Measurements from ENCODE around the gene CABCOCO1. TPM values are rescaled to one million over a fixed set of nuclear protein-coding genes. Genes with fewer than 3 reads are reported as not detected.

Gene CABCOCO1
- total RNA-seq, 2 donors from 2014 or later, result 1.0 to 1.1 TPM

DNA sequence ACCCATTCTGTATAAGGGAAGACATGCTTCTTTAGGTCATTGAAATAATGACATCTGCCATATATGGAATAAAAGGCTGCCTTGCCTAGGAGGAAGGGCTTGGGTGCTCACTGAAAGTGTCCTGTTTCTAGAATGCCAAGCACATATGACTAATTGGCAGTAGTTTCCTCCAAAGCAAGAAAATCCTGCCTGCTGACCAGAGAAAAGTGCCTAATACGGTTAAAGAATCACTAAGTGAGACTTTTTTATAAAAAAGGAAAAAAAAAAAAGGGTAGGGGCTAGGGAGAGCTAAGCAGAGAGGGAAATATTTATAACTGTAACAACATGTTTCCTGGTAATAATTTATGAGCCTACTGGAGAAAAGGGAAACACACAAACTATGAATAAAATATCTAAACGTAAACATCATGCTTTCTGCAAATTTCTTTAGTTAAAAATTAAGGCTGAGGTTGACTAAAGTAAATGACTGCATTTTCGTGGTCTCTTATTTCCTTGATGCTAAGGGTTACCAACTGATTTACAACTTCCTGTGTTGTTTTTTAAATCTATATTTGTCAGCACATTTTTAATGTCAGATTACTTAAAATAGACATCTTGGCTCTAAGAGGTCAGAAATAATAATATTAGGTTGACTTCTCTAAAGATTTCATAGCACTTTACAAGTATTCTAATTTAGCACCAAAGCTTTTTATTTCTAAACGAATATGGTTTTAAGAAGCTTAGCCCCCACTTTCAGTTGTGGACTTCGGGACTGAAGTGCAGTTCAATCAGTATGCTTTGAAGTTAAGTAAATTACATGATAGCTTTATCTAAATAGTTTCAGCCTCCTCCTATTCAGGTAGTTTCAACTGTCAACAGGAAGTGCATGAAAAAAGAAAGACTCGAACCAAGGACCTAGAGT, 89.6 kb downstream of the CABCOCO1 start:
- Mint-ChIP-seq H3K4me3 (no peak overlapping the region), H3K36me3 (ENCODE audit: low read depth) (no peaks in the 10 kb centered on the region), H3K9me3 (no peaks in the 10 kb centered on the region), H3K27me3 (ENCODE audit: insufficient read depth) (no peaks in the 10 kb centered on the region), H3K4me1 (peaks cover 44% of the 10 kb centered on the region), H3K27ac (no peak overlapping the region)
- TF ChIP-seq, protein P1, sequence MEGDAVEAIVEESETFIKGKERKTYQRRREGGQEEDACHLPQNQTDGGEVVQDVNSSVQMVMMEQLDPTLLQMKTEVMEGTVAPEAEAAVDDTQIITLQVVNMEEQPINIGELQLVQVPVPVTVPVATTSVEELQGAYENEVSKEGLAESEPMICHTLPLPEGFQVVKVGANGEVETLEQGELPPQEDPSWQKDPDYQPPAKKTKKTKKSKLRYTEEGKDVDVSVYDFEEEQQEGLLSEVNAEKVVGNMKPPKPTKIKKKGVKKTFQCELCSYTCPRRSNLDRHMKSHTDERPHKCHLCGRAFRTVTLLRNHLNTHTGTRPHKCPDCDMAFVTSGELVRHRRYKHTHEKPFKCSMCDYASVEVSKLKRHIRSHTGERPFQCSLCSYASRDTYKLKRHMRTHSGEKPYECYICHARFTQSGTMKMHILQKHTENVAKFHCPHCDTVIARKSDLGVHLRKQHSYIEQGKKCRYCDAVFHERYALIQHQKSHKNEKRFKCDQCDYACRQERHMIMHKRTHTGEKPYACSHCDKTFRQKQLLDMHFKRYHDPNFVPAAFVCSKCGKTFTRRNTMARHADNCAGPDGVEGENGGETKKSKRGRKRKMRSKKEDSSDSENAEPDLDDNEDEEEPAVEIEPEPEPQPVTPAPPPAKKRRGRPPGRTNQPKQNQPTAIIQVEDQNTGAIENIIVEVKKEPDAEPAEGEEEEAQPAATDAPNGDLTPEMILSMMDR (conservative IDR thresholded peaks at IDR 0.05), result no peak
- H3K9ac ChIP-seq (ENCODE audit: extremely low read depth, low read length, poor library complexity, severe bottlenecking), result no peak overlapping the region
- no peaks in the 10 kb centered on the region for H3K36me3 ChIP-seq (ENCODE audit: control insufficient read depth, insufficient read depth, low read length)
- no peaks in the 10 kb centered on the region for H3K9me3 ChIP-seq (ENCODE audit: control insufficient read depth, low read length)
- no peak for DNase-seq
- 82% methylated on average over 2 to 6 of the region's 6 CpGs for WGBS, 2 experiments (ENCODE audit: insufficient coverage in 1 of 2, insufficient read length in 1 of 2)
- peaks cover 4% of the 10 kb centered on the region for H3K4me1 ChIP-seq (ENCODE audit: control insufficient read depth, insufficient read depth, low read length)
- no peaks in the 10 kb centered on the region for H3K27me3 ChIP-seq (ENCODE audit: control insufficient read depth, insufficient read depth, low read length, poor library complexity, severe bottlenecking)
- no peak overlapping the region for H3K4me3 ChIP-seq (ENCODE audit: low read length)
- H3K27ac ChIP-seq (ENCODE audit: low read depth, low read length), result no peak overlapping the region

DNA sequence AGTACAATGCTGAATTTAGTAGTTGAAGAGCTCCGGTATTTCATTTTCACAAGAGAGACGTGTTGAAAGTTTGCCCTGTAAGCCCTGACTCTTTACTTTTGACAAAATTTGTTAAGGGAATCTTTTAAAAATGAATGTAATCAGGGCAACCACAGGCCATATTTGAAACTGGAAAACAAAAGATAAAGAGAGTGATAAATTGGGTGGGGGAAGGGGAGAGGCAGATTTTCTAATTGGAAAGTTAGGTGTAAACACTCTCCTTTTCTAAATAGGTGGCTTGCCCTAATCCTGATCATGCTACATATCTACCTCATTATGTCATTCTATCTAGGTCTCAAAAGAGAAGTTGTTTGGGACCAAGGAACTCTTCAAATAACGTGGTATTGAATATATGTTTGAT, 90.7 kb downstream of the CABCOCO1 start:
- Histone ChIP-seq H3K9me3 (ENCODE audit: control insufficient read depth, low read length) (no peaks in the 10 kb centered on the region), H3K4me3 (ENCODE audit: low read length) (no peak overlapping the region), H3K4me1 (ENCODE audit: control insufficient read depth, insufficient read depth, low read length) (peaks cover 4% of the 10 kb centered on the region), H3K9ac (ENCODE audit: extremely low read depth, low read length, poor library complexity, severe bottlenecking) (no peak overlapping the region), H3K27me3 (ENCODE audit: control insufficient read depth, insufficient read depth, low read length, poor library complexity, severe bottlenecking) (no peaks in the 10 kb centered on the region), H3K27ac (ENCODE audit: low read depth, low read length) (no peak overlapping the region), H3K36me3 (ENCODE audit: control insufficient read depth, insufficient read depth, low read length) (no peaks in the 10 kb centered on the region)
- Mint-ChIP-seq H3K9me3 (no peaks in the 10 kb centered on the region), H3K27ac (no peak overlapping the region), H3K4me1 (peaks cover 43% of the 10 kb centered on the region), H3K36me3 (ENCODE audit: low read depth) (no peaks in the 10 kb centered on the region), H3K4me3 (no peak overlapping the region), H3K27me3 (ENCODE audit: insufficient read depth) (no peaks in the 10 kb centered on the region)
- TF ChIP-seq, protein P1 (conservative IDR thresholded peaks at IDR 0.05), result no peak
- DNase-seq, result no peak
- 74 to 96% methylated on average over 2 to 3 of the region's 3 CpGs for WGBS, 2 experiments (ENCODE audit: insufficient coverage in 1 of 2, insufficient read length in 1 of 2)

DNA sequence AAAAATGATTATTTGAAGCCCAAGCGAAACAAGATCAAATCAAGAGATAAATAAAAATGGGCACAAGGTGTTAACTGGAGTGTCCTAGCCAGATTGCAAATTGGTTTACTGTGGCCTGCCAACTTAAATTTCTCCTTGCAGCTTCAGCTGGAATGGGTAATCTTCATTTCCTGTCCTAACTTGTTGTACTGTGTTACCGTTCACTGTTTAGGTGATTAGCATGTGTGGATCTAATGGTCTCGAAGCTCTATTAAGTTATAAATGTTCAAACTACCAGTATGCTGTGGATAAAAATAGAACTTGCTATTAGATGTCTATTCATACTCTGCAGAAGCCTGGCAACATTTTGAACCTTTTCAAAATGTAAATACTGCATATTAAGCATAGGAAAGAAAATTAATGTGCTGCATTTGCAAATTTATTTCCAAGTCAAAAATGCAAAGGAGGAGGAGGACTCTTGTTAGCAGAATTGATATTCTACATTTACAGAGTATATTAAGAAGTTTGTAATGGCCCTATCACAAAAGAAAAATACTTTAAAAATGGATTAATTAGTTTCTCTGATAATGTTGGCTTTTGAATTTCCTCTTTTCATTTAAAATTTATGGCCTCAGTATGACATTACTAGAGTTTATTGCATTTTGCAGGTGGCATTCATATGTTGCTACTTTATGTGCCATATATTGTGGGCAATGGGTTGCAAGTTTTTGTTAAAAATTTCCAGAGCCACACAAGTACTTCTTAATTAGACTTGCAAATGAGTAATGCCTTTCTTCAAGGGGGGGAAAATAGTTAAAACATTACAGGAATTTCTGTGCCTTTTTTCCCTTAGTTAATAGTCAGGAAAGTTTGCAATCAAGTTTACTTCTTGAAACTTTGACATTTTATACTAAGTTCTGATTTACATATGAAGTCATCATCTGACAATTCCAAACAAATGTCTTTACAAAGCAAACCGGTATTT, 92.1 kb downstream of the CABCOCO1 start:
- no peak for DNase-seq
- no peak overlapping the region for H3K9ac ChIP-seq (ENCODE audit: extremely low read depth, low read length, poor library complexity, severe bottlenecking)
- no peaks in the 10 kb centered on the region for H3K36me3 ChIP-seq (ENCODE audit: control insufficient read depth, insufficient read depth, low read length)
- H3K4me3 ChIP-seq (ENCODE audit: low read length), result no peak overlapping the region
- TF ChIP-seq, protein P1 (conservative IDR thresholded peaks at IDR 0.05), result no peak
- H3K4me1 ChIP-seq (ENCODE audit: control insufficient read depth, insufficient read depth, low read length), result peaks cover 4% of the 10 kb centered on the region
- no peak overlapping the region for H3K27ac Mint-ChIP-seq
- H3K27me3 ChIP-seq (ENCODE audit: control insufficient read depth, insufficient read depth, low read length, poor library complexity, severe bottlenecking), result no peaks in the 10 kb centered on the region
- H3K9me3 Mint-ChIP-seq, result no peaks in the 10 kb centered on the region
- peaks cover 43% of the 10 kb centered on the region for H3K4me1 Mint-ChIP-seq
- H3K9me3 ChIP-seq (ENCODE audit: control insufficient read depth, low read length), result no peaks in the 10 kb centered on the region
- WGBS, 2 experiments (ENCODE audit: insufficient coverage in 1 of 2, insufficient read length in 1 of 2), result 78% methylated on average over 4 of the region's 4 CpGs; no CpG with 5 or more reads in 1 of the 2 experiments
- no peaks in the 10 kb centered on the region for H3K36me3 Mint-ChIP-seq (ENCODE audit: low read depth)
- H3K4me3 Mint-ChIP-seq, result no peak overlapping the region
- no peaks in the 10 kb centered on the region for H3K27me3 Mint-ChIP-seq (ENCODE audit: insufficient read depth)
- no peak overlapping the region for H3K27ac ChIP-seq (ENCODE audit: low read depth, low read length)

All from endodermal cell (in vitro differentiated cells).